ENCODE results near the gene SLC9A3. TPM values are rescaled to one million over a fixed set of nuclear protein-coding genes. Genes with fewer than 3 reads are reported as not detected.

The SLC9A3 gene
- total RNA-seq, 1 experiment from 2014 or later: 0.85 TPM

- Histone ChIP-seq H3T11ph (ENCODE audit: low read length) (no peak overlapping the region), H2BK15ac (ENCODE audit: low read depth, low read length) (no peak overlapping the region), H4K91ac (ENCODE audit: insufficient read length, low read depth, low read length) (no peak overlapping the region), H3K23ac (ENCODE audit: insufficient read length, low read depth, low read length) (no peak overlapping the region), H2AK5ac (ENCODE audit: insufficient read length, low read length) (no peak overlapping the region), H3K27me3 (ENCODE audit: insufficient read depth, low read length) (no peaks in the 10 kb centered on the region; the same call in 1 of the 2 replicates), H4K5ac (ENCODE audit: insufficient read length, low read depth, low read length) (no peak overlapping the region), H3K56ac (ENCODE audit: insufficient read length, low read depth, low read length) (no peak overlapping the region), H3K9me3 (ENCODE audit: control insufficient read depth, low read depth, low read length) (no peaks in the 10 kb centered on the region), H2AFZ (ENCODE audit: low read length) (no peak overlapping the region), H2BK120ac (ENCODE audit: low read depth, low read length, poor library complexity, severe bottlenecking) (no peak overlapping the region), H3K23me2 (ENCODE audit: insufficient read length, low read depth, low read length, poor library complexity, severe bottlenecking) (no peaks in the 10 kb centered on the region), H3K27ac (ENCODE audit: insufficient read length, low read depth, low read length) (no peak overlapping the region), H2BK12ac (ENCODE audit: insufficient read length, low read depth, low read length) (no peak overlapping the region), H3K4me1 (ENCODE audit: insufficient read depth, low read length) (no peaks in the 10 kb centered on the region), H3K79me2 (ENCODE audit: insufficient read depth, low read length) (no peaks in the 10 kb centered on the region), H4K8ac (replicated peaks; ENCODE audit: insufficient read length, low read depth, low read length) (no peak overlapping the region), H3K4ac (ENCODE audit: low read depth, low read length) (no peak overlapping the region), H3K79me1 (ENCODE audit: insufficient read depth, low read depth, low read length, poor library complexity, severe bottlenecking) (no peaks in the 10 kb centered on the region), H2BK5ac (ENCODE audit: insufficient read length, low read length) (no peak overlapping the region), H4K20me1 (ENCODE audit: control insufficient read depth, insufficient read depth, insufficient read length) (no peaks in the 10 kb centered on the region), H3K14ac (ENCODE audit: insufficient read depth, low read length) (no peak overlapping the region), H3K18ac (ENCODE audit: insufficient read length, low read depth, low read length) (no peak overlapping the region), H3K4me2 (ENCODE audit: insufficient read depth, insufficient read length, low read length) (no peak overlapping the region), H2BK20ac (ENCODE audit: low read depth, low read length, poor library complexity, severe bottlenecking) (no peak overlapping the region), H3K9ac (ENCODE audit: extremely low read depth, insufficient read length, low read length) (no peak overlapping the region)
- Mint-ChIP-seq H3K27me3 (ENCODE audit: low read depth) (peaks cover 62% of the 10 kb centered on the region), H3K36me3 (ENCODE audit: insufficient read depth in 1 of 3, low read depth in 3 of 3) (no peaks in the 10 kb centered on the region), H3K4me3 (no peak overlapping the region), H3K9me3 (peaks cover 0 to 3% of the 10 kb centered on the region in 2 experiments; a peak in 1 of 5 replicates), H3K27ac (no peak overlapping the region), H3K4me1 (peaks cover 3 to 7% of the 10 kb centered on the region in 2 experiments; a peak in 3 of 4 replicates)
- no CpG with 5 or more reads among the region's 9 CpGs for WGBS (ENCODE audit: extremely low coverage, insufficient read length, low lambda C conversion rate)
- no peak for TF ChIP-seq CTCF (conservative IDR thresholded peaks at IDR 0.05)
- DNase-seq: no peak
These were observed 13.7 kb downstream of the SLC9A3 start for GRCh38 chr5:510521-510920.

Measured in H9 (cell line).